ENCODE results near the gene CTBP2.

The CTBP2 gene

GRCh38 chr10:125125951-125126735 is 34.2 kb downstream of the CTBP2 start:
- no peak for DNase-seq (ENCODE audit: low read depth)

- DNase-seq (ENCODE audit: low read depth): no peak
These were observed 35.5 kb downstream of the CTBP2 start for GRCh38 chr10:125124907-125125306.

DNA sequence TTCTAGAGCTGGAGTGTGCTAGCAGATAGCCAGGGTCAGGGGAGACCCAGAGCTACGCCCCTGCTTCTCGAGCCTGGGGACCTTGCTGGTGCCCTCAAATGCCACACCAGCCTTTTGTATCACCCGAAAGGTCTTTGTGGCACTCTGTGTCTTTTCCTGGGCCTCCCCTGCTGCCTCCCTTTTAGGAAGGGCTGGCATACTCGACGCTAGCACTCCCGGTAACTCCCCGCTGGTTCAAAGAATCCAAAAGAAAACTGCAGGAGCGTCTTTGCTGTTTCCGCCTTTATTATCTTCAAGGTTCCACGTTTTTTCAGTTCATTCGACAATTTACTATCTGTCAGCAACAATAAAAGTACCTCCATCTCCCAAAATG is 36.3 kb downstream of the CTBP2 start:
- DNase-seq (ENCODE audit: low read depth): no peak

- DNase-seq (ENCODE audit: low read depth): peak; percentile 52
These were observed 36.8 kb downstream of the CTBP2 start for GRCh38 chr10:125123476-125124114.

DNA sequence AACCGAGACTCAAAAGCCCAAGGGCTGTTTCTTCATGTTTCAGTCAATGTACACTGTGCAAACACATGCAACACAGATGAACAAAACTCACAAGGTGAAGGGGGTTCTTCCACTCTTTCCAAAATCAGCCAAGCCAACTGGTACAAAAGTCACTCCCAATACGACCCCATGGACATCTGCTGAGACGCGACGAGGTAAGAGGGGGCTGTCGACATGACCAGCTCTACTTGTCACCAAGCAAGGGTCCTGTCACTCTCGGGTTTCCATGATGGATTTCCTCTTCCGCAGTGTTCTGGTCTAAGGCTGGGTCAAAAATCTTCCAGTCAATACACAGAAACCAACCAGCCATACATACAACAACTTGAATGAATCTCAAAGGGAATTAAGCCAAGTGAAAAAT is 37.8 kb downstream of the CTBP2 start:
- DNase-seq (ENCODE audit: low read depth): no peak

DNA sequence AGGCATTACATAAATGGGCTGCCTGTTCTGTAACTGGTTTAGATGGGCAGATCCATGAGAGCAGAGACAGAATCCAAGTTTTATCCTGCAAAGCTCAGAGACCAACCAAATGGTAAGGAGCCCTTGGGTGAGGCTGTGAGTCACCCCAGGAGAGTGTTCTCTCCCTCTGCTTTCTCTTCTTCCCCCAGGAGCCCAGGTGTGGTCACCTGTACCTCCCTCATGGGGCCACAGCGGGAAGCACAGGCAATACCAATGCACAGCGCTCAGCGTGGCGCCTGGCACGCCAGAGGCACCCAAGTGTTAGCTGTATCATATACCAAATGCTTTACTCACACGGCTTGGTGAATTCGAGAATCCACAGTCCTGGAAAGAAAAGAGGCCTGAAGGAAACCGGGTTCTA is 39.4 kb downstream of the CTBP2 start:
- DNase-seq (ENCODE audit: low read depth): no peak

- no peak for DNase-seq (ENCODE audit: low read depth)
These were observed 40.2 kb downstream of the CTBP2 start for GRCh38 chr10:125120053-125120710.

GRCh38 chr10:125118701-125119100 is 41.7 kb downstream of the CTBP2 start:
- no peak for DNase-seq (ENCODE audit: low read depth)

- DNase-seq (ENCODE audit: low read depth): peak; percentile 69
These were observed 42.3 kb downstream of the CTBP2 start for GRCh38 chr10:125118011-125118611.

DNA sequence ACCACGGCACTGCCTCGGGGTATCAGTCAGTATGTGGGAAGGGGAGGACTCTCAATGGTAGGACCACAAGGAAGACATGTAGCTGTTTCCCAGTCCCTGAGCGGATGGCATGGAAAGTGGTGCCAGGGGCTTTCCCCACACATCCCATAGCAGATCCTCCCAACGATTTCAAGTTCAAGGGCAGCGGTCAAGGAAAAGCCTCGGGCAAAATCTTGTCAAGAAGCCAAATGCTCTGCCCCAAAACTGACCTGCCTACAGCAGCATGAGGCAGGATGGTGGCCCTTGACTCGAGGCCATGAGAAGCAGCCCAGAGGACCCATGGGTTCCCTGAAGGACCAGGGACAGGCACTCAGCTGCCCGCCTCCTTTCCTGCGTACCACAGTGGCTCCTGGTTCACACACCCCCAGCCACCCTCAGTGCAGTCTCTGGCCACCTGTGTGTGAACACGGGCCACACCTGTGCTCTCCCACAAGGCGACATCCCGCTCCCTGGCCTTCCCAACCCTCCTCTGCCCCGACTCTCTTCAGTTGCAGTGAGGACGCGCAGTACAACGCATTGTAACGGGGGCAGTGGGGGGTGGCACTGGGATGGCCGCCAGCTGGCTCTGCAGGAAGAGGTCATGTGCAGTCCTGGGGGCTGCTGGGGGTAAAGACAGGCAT is 43.6 kb downstream of the CTBP2 start:
- DNase-seq (ENCODE audit: low read depth): no peak

GRCh38 chr10:125116041-125116649 is 44.2 kb downstream of the CTBP2 start:
- DNase-seq (ENCODE audit: low read depth): no peak

DNA sequence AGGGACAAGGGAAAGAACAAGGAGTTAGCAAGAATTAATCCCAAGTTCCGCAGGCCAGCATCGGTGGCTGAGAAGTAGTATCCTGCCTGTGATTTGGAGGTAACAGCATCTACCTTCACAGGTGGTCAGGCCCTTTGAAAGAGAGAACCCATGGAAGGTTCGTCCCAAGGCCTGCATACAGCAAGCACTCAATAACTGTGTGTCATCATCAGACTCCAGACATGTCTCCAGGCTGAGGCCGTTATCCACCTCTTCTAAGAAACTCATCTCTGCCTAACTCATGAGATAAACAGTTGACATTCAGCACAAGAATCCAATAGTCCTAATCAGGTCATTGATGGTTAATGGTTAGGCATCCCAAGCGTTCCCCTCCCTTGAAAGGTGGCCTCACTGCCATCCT is 45.0 kb downstream of the CTBP2 start:
- DNase-seq (ENCODE audit: low read depth): no peak

DNA sequence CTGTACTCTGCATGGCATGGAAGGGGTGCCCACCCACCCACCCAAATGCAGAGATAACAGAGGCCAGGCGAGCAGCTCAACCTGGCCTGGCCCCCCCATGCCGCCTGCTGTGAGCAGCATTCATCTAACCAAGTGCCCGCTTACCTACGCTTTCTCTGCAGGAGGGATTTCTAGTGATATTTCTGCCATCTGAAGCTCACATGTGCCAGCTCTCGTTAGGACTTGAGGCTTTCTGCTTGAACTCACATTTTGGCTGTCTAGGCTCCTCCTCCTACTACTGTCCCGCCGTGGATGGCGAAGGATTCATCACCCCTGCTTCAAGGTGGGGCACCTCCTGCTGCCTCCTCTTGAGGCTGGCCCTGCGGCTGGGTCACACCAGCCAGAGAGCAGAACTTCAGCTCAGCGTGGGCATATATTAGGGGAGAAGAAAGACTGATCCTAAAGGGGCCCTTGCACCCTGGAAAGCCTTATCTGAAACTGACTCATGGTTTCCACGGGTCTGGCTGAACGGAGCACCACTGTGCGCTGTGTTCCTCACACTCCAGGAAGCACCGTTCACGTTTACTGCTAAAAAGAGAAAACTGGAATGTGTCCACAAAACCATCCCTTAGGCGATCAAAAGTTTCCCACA is 45.5 kb downstream of the CTBP2 start:
- DNase-seq (ENCODE audit: low read depth): no peak

DNA sequence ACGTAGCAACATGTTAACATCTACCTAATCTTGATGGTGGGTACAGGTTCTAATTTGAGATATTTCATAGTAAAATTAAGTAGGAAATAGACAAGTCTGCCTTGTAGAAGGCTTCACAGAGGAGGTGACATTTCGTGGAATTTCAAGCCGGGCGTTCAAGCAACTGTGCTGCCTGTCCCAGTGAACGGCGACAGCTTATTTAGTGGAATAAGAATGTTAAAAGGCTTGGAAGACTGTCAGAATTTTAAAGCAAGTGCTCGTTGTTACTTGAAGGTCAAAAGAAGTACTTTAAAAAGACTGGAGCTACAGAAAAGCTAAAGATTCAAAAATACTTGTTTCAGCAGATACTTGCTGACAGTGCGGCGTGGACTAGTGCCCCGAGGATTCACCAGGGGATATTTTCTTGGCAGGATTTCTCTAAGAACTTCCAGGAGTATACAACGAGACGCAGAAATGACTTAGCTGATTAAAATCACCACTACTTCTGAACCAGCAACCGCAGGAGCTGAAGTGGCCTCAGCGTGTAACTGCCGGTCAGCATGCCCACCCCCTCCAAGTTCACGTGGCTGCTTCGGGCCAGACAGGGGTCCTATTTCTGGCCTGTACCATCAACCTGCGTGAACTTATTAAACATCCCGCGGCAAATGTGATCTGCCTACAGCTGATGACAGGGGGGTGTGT is 46.5 kb downstream of the CTBP2 start:
- peak; percentile 81 for DNase-seq (ENCODE audit: low read depth)

GRCh38 chr10:125112697-125113494 is 47.5 kb downstream of the CTBP2 start:
- no peak for DNase-seq (ENCODE audit: low read depth)

GRCh38 chr10:125111118-125111727 is 49.1 kb downstream of the CTBP2 start:
- DNase-seq (ENCODE audit: low read depth): no peak

DNA sequence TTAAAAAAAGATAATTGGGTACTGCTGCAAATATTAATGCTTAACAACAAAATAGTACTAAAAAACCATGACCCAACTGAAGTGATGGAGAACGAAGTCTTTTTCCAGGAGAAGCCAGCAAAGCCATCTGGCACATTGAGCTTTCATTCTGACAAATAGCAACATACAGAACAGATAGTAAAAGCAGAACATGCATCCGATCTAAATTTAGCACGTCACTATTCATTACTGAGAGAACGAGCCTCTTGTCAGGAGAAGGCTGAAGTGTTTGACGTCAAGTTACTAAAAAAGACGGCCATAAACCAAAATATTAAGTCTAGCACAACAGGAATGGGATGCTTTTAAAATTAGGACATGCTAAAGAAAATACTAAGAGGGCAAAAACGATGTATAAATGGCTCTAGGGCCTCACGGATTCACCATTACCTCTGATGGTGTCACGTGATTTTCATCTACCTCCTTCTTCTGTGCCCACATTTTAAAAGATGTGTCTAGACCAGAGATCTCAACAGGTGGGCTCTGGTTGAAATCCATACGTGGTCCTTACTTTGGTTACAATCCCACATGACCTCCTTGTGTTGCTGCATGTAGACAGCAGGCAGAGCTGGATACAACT is 52.3 kb downstream of the CTBP2 start:
- DNase-seq (ENCODE audit: low read depth): no peak

GRCh38 chr10:125107166-125107949 is 53.0 kb downstream of the CTBP2 start:
- no peak for DNase-seq (ENCODE audit: low read depth)

Measured in stromal cell of bone marrow (primary cell).